MM.1S (cell line): ENCODE results near the gene GDAP2.

Experiments used
- DNase-seq: peaks from one replicate; pipeline ENCODE4 v3.0.0-alpha.2; 2015
- H2AFZ ChIP-seq: fragments of 300-600 bp; sonication (generic); 2 replicates; pipeline ENCODE4 v1.6.0; 2016; ENCODE audit warnings: antibody characterized with exemption, low read length
- H3F3A ChIP-seq: fragments of 300-600 bp; sonication (generic); 2 replicates; pipeline ENCODE4 v1.6.1; 2016; ENCODE audit warnings: mild to moderate bottlenecking, antibody characterized with exemption, low read length, moderate library complexity, mixed read lengths; ENCODE audit not compliant: insufficient read depth
- H3K27ac ChIP-seq: fragments of 300-600 bp; sonication (generic); 2 replicates; pipeline ENCODE4 v1.5.1; 2016; ENCODE audit warnings: mild to moderate bottlenecking, low read length
- H3K27me3 ChIP-seq: fragments of 300-600 bp; sonication (generic); replicated peaks from 2 replicates; pipeline ENCODE4 v1.6.0; 2016; ENCODE audit warnings: low read length; ENCODE audit not compliant: insufficient read depth
- H3K36me3 ChIP-seq: fragments of 300-600 bp; sonication (generic); replicated peaks from 2 replicates; pipeline ENCODE4 v1.6.1; 2016; ENCODE audit warnings: mild to moderate bottlenecking, low read length, mixed read lengths; ENCODE audit not compliant: insufficient read depth
- H3K4me1 ChIP-seq: fragments of 300-600 bp; sonication (generic); 2 replicates; pipeline ENCODE4 v1.6.1; 2016; ENCODE audit warnings: low read length, mixed read lengths
- H3K4me2 ChIP-seq: fragments of 300-600 bp; sonication (generic); 2 replicates; pipeline ENCODE4 v1.6.0; 2016; ENCODE audit warnings: low read depth, low read length
- H3K4me3 ChIP-seq: fragments of 300-600 bp; sonication (generic); 2 replicates; pipeline ENCODE4 v1.5.1; 2016; ENCODE audit warnings: low read length, mixed read lengths
- H3K79me2 ChIP-seq: fragments of 300-600 bp; sonication (generic); 2 replicates; pipeline ENCODE4 v1.6.1; 2016; ENCODE audit warnings: mixed run types, low read length, mixed read lengths
- H3K9ac ChIP-seq: fragments of 300-600 bp; sonication (generic); 2 replicates; pipeline ENCODE4 v1.6.1; 2016; ENCODE audit warnings: low read length, mixed read lengths
- H3K9me2 ChIP-seq: fragments of 300-600 bp; sonication (generic); replicated peaks from 2 replicates; pipeline ENCODE4 v1.6.1; 2016; ENCODE audit warnings: mild to moderate bottlenecking, low read length, mixed read lengths; ENCODE audit not compliant: insufficient read depth
- H3K9me3 ChIP-seq: fragments of 300-600 bp; sonication (generic); replicated peaks from 2 replicates; pipeline ENCODE4 v1.6.1; 2016; ENCODE audit warnings: mild to moderate bottlenecking, low read length, mixed read lengths; ENCODE audit not compliant: insufficient read depth
- H4K20me1 ChIP-seq: fragments of 300-600 bp; sonication (generic); 2 replicates; pipeline ENCODE4 v1.6.1; 2016; ENCODE audit warnings: mild to moderate bottlenecking, low read length, moderate library complexity, mixed read lengths; ENCODE audit not compliant: insufficient read depth
- EZH2 ChIP-seq: fragments of 300-600 bp; sonication (generic); optimal IDR thresholded peaks from 2 replicates; pipeline ENCODE3; 2017; ENCODE audit warnings: low read depth, mild to moderate bottlenecking, antibody characterized with exemption, low read length, mixed read lengths
- EZH2phosphoT487 ChIP-seq: fragments of 300-600 bp; sonication (generic); IDR thresholded peaks from 2 replicates; pipeline ENCODE4 v1.6.1; 2018; ENCODE audit warnings: antibody characterized with exemption, low read length
- TF ChIP-seq, protein P1 (sequence below): fragments of 300-600 bp; sonication (generic); IDR thresholded peaks from 2 replicates; pipeline ENCODE4 v1.5.1; 2016; ENCODE audit warnings: antibody characterized with exemption, low read length, mixed read lengths

GDAP2 gene

GRCh38 chr1:117886101-117886795 lies 43.2 kb downstream of the GDAP2 start:
- TF ChIP-seq EZH2 (no peak), EZH2phosphoT487 (no peak)
- TF ChIP-seq, protein P1, sequence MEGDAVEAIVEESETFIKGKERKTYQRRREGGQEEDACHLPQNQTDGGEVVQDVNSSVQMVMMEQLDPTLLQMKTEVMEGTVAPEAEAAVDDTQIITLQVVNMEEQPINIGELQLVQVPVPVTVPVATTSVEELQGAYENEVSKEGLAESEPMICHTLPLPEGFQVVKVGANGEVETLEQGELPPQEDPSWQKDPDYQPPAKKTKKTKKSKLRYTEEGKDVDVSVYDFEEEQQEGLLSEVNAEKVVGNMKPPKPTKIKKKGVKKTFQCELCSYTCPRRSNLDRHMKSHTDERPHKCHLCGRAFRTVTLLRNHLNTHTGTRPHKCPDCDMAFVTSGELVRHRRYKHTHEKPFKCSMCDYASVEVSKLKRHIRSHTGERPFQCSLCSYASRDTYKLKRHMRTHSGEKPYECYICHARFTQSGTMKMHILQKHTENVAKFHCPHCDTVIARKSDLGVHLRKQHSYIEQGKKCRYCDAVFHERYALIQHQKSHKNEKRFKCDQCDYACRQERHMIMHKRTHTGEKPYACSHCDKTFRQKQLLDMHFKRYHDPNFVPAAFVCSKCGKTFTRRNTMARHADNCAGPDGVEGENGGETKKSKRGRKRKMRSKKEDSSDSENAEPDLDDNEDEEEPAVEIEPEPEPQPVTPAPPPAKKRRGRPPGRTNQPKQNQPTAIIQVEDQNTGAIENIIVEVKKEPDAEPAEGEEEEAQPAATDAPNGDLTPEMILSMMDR, result no peak
- no peak overlapping the region for H2AFZ ChIP-seq
- no peak overlapping the region for H3K27ac ChIP-seq
- H3K79me2 ChIP-seq, result no peaks in the 10 kb centered on the region
- DNase-seq, result no peak
- no peaks in the 10 kb centered on the region for H3K27me3 ChIP-seq
- no peaks in the 10 kb centered on the region for H3K36me3 ChIP-seq
- no peak overlapping the region for H3K9ac ChIP-seq
- H3F3A ChIP-seq, result no peaks in the 10 kb centered on the region
- no peaks in the 10 kb centered on the region for H3K9me3 ChIP-seq
- no peaks in the 10 kb centered on the region for H3K4me1 ChIP-seq
- no peak overlapping the region for H3K4me2 ChIP-seq
- H4K20me1 ChIP-seq, result no peaks in the 10 kb centered on the region
- H3K4me3 ChIP-seq, result no peak overlapping the region
- no peaks in the 10 kb centered on the region for H3K9me2 ChIP-seq

DNA sequence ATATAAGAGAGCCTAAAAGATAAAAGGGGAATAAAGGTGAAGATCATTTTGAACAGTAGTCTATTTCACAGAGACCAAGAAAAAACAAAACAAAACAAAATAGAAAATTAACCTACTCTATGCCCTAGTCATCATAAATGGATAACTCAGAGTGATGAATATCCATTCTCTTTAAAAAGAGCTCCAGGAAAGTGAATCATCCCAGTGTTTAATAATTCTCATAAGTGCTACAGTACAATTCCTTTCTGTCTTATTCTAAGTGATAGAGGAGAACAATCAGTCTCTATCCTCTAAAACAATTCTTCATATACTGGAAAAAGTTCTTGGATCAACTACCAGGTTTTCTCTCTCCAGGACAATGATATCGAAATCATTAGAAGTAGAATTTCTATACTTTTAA lies 45.8 kb downstream of the GDAP2 start:
- no peak for DNase-seq
- H3K79me2 ChIP-seq, result no peaks in the 10 kb centered on the region
- no peaks in the 10 kb centered on the region for H3K27me3 ChIP-seq
- TF ChIP-seq EZH2phosphoT487, result no peak
- no peak for TF ChIP-seq EZH2
- TF ChIP-seq, protein P1, result no peak
- no peaks in the 10 kb centered on the region for H3F3A ChIP-seq
- H3K9ac ChIP-seq, result no peak overlapping the region
- no peak overlapping the region for H2AFZ ChIP-seq
- no peaks in the 10 kb centered on the region for H3K4me1 ChIP-seq
- no peak overlapping the region for H3K27ac ChIP-seq
- no peak overlapping the region for H3K4me3 ChIP-seq
- no peaks in the 10 kb centered on the region for H4K20me1 ChIP-seq
- no peaks in the 10 kb centered on the region for H3K9me3 ChIP-seq
- no peaks in the 10 kb centered on the region for H3K36me3 ChIP-seq
- H3K9me2 ChIP-seq, result no peaks in the 10 kb centered on the region
- no peak overlapping the region for H3K4me2 ChIP-seq

GRCh38 chr1:117879284-117879683 lies 50.1 kb downstream of the GDAP2 start:
- H3K9me2 ChIP-seq, result no peaks in the 10 kb centered on the region
- H3K9ac ChIP-seq, result no peak overlapping the region
- DNase-seq, result no peak
- no peaks in the 10 kb centered on the region for H3K27me3 ChIP-seq
- H3K9me3 ChIP-seq, result no peaks in the 10 kb centered on the region
- H2AFZ ChIP-seq, result no peak overlapping the region
- H3K27ac ChIP-seq, result no peak overlapping the region
- no peak overlapping the region for H3K4me2 ChIP-seq
- no peaks in the 10 kb centered on the region for H4K20me1 ChIP-seq
- H3K79me2 ChIP-seq, result no peaks in the 10 kb centered on the region
- H3K4me1 ChIP-seq, result no peaks in the 10 kb centered on the region
- H3K36me3 ChIP-seq, result no peaks in the 10 kb centered on the region; the same call in 1 of the 2 replicates
- no peak overlapping the region for H3K4me3 ChIP-seq
- H3F3A ChIP-seq, result no peaks in the 10 kb centered on the region
- TF ChIP-seq EZH2phosphoT487 (no peak), EZH2 (no peak)
- TF ChIP-seq, protein P1, result no peak
